Breast epithelium (tissue), 4 donors: ENCODE measurements around the gene WNT11. TPM values are rescaled to one million over a fixed set of nuclear protein-coding genes. Genes with fewer than 3 reads are reported as not detected.

Source experiments
- DNase-seq, 2 donors: peaks; one replicate each; pipeline ENCODE4 v3.0.0-alpha.2; 2019; ENCODE audit warnings: low spot score in 2 of 2
- H3K27ac ChIP-seq, 2 donors: fragments of 200-600 bp; sonication (generic) in 1 of 2; one replicate each; pipeline ENCODE4 v1.5.1; 2016 to 2019; ENCODE audit warnings: mild to moderate bottlenecking in 1 of 2
- H3K27me3 ChIP-seq, 2 donors: fragments of 200-600 bp; sonication (generic) in 1 of 2; one replicate each; pipeline versions ENCODE4 v1.5.1 to v1.6.0; 2017 to 2019; ENCODE audit warnings: control low read depth in 1 of 2, mild to moderate bottlenecking in 1 of 2
- H3K36me3 ChIP-seq: fragments of 200-600 bp; one replicate; pipeline ENCODE4 v1.5.1; 2019
- H3K4me1 ChIP-seq, 2 donors: fragments of 200-600 bp; sonication (generic); one replicate each; pipeline ENCODE4 v1.5.1; 2016 to 2019; ENCODE audit warnings: control low read depth in 1 of 2
- H3K4me3 ChIP-seq, 3 donors: fragments of 200-600 bp; sonication (generic); 1 replicate in 2 of 3; 2 replicates in 1 of 3; pipeline ENCODE4 v1.5.1; 2016 to 2019; ENCODE audit warnings: mild to moderate bottlenecking in 3 of 3, moderate library complexity in 2 of 3
- H3K9me3 ChIP-seq, 2 donors: fragments of 200-600 bp; sonication (generic) in 1 of 2; one replicate each; pipeline ENCODE4 v1.5.1; 2016 to 2019; ENCODE audit warnings: control low read depth in 1 of 2
- CTCF ChIP-seq, 3 donors: fragments of 450-650 bp; IDR thresholded peaks; one replicate each; pipeline ENCODE4 v1.5.1; 2016 to 2017; ENCODE audit warnings: antibody characterized with exemption in 3 of 3, mild to moderate bottlenecking in 3 of 3, moderate library complexity in 3 of 3
- POLR2A ChIP-seq: fragments of 450-650 bp; IDR thresholded peaks from one replicate; pipeline ENCODE4 v1.6.1; 2016; ENCODE audit warnings: antibody characterized with exemption, mild to moderate bottlenecking, moderate library complexity
- POLR2AphosphoS5 ChIP-seq, 3 donors: sonication (generic); formaldehyde crosslinking; IDR thresholded peaks; one replicate each; pipeline ENCODE4 v1.6.1; 2017; ENCODE audit warnings: antibody characterized with exemption in 3 of 3
- intact Hi-C: fragments of 100-400 bp; cut with DNase I; formaldehyde crosslinking; loops from one replicate; pipeline ENCODE4 v1.15.1; 2023; ENCODE audit warnings: low total_unique reads
- total RNA-seq, 3 donors: library from RNA; depleted of rRNA; stranded (reverse); fragments of >200 nt; gene quantifications; one replicate each; pipeline ENCODE4 v1.1.0, GENCODE V29; 2016

The WNT11 gene
- total RNA-seq, 3 donors from 2014 or later, result 7.0 to 70.6 (median 17.7) TPM

DNA sequence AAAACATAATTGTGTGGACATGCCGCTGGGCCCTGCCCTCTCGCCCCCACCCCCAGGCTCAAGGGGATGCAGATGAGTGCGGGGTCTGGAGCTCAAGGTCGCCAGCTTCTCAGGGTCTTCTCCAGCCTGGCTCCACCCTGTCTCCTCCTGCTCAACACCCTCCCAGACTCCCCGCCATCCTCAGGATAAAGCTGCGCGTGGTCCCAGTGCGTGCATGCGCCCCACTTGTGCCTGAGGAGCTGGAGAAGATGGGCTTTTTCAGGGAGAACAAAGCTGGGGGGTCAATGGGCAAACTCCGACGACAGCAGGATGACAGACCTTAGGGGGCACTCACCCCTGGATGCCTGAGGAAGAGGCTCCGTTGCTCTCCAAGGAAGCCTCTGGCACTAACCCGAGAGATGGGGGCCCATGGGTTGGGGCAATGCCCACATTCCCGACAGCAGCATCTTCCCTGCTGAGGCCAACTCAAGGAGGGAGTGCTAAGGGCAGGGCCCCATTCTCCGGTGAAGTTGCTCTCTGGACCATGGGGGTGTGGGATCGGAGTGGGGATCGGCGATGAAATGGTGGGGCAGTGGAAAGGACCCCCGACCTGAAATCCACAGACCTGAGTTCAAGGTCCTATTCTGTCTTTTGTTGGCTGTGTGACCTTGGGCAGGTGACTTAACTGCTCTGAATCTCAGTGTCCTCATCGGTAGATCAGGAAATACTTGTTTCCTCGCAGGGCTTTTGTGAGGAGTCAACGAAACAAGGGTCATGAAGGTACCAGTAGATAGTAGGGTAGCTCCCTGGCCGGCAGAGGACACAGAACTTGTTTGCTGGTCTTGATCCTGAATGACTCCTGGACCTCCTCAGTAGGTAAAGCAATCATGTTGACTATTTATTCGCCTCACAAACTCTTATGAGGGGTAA lies 47.7 kb downstream of the WNT11 start:
- no peaks in the 10 kb centered on the region for H3K27me3 ChIP-seq
- no peak overlapping the region for H3K4me3 ChIP-seq
- no peak overlapping the region for H3K27ac ChIP-seq
- DNase-seq, result no peak
- TF ChIP-seq POLR2A (no peak), POLR2AphosphoS5 (IDR thresholded peaks at IDR 0.05) (no peak), CTCF (IDR thresholded peaks at IDR 0.05) (no peak)
- peaks cover 0 to 4% of the 10 kb centered on the region in 2 donors for H3K4me1 ChIP-seq
- H3K9me3 ChIP-seq, result no peaks in the 10 kb centered on the region
- intact Hi-C loops, result no loop called here
- H3K36me3 ChIP-seq, result no peaks in the 10 kb centered on the region

- Histone ChIP-seq H3K9me3 (no peaks in the 10 kb centered on the region), H3K36me3 (no peaks in the 10 kb centered on the region), H3K4me1 (peaks cover 0 to 4% of the 10 kb centered on the region in 2 donors), H3K27ac (no peak overlapping the region), H3K4me3 (no peak overlapping the region), H3K27me3 (no peaks in the 10 kb centered on the region)
- no peak for DNase-seq
- intact Hi-C loops, result no loop called here
- TF ChIP-seq POLR2A (no peak), POLR2AphosphoS5 (IDR thresholded peaks at IDR 0.05) (no peak), CTCF (IDR thresholded peaks at IDR 0.05) (no peak)
Observed at GRCh38 chr11:76157891-76158290, 48.4 kb downstream of the WNT11 start.

- Histone ChIP-seq H3K9me3 (no peaks in the 10 kb centered on the region), H3K4me1 (peaks cover 0 to 4% of the 10 kb centered on the region in 2 donors), H3K27ac (no peak overlapping the region), H3K4me3 (no peak overlapping the region), H3K27me3 (no peaks in the 10 kb centered on the region), H3K36me3 (no peaks in the 10 kb centered on the region)
- DNase-seq, result no peak
- TF ChIP-seq POLR2AphosphoS5 (IDR thresholded peaks at IDR 0.05) (no peak), POLR2A (no peak), CTCF (IDR thresholded peaks at IDR 0.05) (no peak)
- intact Hi-C loops, result no loop called here
Observed at GRCh38 chr11:76156971-76157427, 49.3 kb downstream of the WNT11 start.

DNA sequence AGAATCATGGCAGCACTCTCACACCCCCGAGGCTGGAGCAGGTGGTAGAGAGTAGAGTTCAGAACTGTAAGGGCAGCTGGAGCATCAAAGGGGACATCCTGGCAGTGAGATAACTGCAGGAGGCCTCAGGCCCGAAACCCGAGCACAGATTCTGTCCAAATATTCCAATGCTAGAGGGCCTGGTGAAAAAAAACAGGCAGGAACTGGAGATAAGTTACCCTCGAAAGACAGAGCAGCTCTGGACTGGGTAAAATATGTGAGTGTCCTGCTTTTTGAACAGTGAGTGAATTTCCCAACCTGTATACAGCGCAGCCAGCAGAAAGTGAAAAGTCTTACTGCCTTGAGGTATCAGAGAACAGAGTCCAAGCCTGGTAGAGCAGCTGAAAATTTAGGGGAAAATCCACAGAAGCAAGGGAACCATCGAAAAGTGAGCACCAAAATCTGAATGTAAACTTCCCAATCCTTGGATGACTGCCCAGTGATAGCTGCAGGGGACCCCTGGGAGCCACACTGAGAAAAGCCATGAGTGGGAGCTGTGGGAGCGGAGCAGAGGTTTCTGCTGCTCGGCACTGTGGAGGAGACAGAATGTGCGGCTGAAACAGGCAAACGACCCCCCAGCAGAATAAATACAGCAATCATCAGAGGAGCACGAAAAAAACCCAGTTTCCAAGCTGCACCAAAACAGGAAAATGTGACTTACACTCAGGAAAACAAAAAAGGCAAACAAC lies 50.6 kb downstream of the WNT11 start:
- intact Hi-C loops, result no loop called here
- DNase-seq, result no peak

More for the DNA sequence above, 50.6 kb downstream of the WNT11 start:
- Histone ChIP-seq H3K9me3 (no peaks in the 10 kb centered on the region), H3K36me3 (no peaks in the 10 kb centered on the region), H3K4me3 (no peak overlapping the region), H3K27ac (no peak overlapping the region), H3K4me1 (no peaks in the 10 kb centered on the region), H3K27me3 (no peaks in the 10 kb centered on the region)
- TF ChIP-seq POLR2A (no peak), POLR2AphosphoS5 (IDR thresholded peaks at IDR 0.05) (no peak), CTCF (IDR thresholded peaks at IDR 0.05) (no peak)
